WTC11 (cell line): ENCODE results near the gene HS1BP3.

Experiments
- CTCF ChIP-seq: fragments of 200-600 bp; IDR thresholded peaks from 2 replicates; pipeline ENCODE4 v1.8.0; 2022; ENCODE audit warnings: antibody characterized with exemption
- FOXP1 ChIP-seq: sonication (generic); formaldehyde crosslinking; IDR thresholded peaks from 2 replicates; pipeline ENCODE4 v1.8.0; 2022; ENCODE audit warnings: missing genetic modification reagents, mild to moderate bottlenecking, moderate library complexity, borderline replicate concordance

GRCh38 chr2:20597860-20598183 is 53.1 kb downstream of the HS1BP3 start:
- TF ChIP-seq FOXP1 (CRISPR knock-in tag) (no peak), CTCF (no peak)
